Measurements from ENCODE around the gene KCNJ16. TPM values are rescaled to one million over a fixed set of nuclear protein-coding genes. Genes with fewer than 3 reads are reported as not detected.
A peak's percentile ranks its signal among the peaks of the same experiment; 100 is the strongest.

The KCNJ16 gene
- total RNA-seq, 4 donors from 2014 or later, result 0.44 TPM; not detected in 3

DNA sequence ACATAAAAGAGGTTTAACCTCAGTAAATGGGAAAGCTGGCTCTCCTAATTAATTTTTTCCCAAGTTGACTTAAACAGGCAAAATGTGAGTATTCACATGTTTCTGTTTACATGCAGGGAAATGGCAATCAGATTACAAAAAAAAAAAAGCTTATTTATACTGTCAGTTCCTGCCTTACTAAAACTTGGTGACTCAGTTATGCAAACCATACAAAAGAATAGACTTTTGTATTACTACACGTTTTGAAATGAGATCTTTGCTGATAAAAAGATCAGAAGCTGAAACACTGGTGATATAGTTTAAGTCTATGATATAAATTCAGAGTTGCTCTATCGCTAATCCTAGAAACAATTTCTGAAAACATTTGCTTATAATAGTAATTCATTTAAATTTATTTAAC is 85.0 kb downstream of the KCNJ16 start:
- intact Hi-C loops (cut with DNase I), result no loop called here
- 45 to 55% methylated on average over 2 of the region's 2 CpGs for WGBS, 2 donors
- Histone ChIP-seq H3K4me3 (no peak overlapping the region), H3K27ac (no peak overlapping the region), H3K36me3 (no peaks in the 10 kb centered on the region), H3K4me1 (peaks cover 0 to 16% (median 0%) of the 10 kb centered on the region in 3 donors), H3K27me3 (no peaks in the 10 kb centered on the region), H3K9me3 (no peaks in the 10 kb centered on the region)
- TF ChIP-seq, protein P1, sequence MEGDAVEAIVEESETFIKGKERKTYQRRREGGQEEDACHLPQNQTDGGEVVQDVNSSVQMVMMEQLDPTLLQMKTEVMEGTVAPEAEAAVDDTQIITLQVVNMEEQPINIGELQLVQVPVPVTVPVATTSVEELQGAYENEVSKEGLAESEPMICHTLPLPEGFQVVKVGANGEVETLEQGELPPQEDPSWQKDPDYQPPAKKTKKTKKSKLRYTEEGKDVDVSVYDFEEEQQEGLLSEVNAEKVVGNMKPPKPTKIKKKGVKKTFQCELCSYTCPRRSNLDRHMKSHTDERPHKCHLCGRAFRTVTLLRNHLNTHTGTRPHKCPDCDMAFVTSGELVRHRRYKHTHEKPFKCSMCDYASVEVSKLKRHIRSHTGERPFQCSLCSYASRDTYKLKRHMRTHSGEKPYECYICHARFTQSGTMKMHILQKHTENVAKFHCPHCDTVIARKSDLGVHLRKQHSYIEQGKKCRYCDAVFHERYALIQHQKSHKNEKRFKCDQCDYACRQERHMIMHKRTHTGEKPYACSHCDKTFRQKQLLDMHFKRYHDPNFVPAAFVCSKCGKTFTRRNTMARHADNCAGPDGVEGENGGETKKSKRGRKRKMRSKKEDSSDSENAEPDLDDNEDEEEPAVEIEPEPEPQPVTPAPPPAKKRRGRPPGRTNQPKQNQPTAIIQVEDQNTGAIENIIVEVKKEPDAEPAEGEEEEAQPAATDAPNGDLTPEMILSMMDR (IDR thresholded peaks at IDR 0.05), result no peak
- TF ChIP-seq POLR2A (IDR thresholded peaks at IDR 0.05), result no peak
- no peak for DNase-seq

DNA sequence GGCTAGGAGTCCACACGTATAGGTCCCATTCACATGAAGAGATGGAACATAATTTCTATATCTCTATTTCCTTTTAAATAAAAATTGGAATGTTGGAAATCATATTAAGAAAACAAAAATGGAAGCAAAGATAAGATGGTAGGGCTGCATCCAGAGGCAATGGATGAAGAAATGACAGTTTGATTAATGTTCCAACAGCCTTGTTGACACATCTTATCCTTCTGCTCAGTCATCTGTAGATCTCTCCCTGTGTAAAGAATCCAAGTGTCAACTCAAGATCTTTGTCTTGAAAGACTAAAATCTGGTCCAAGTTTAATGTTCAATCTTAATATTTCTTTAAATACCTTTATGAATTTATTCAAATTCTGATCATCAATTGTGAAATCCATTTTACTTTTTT is 86.5 kb downstream of the KCNJ16 start:
- H3K9me3 ChIP-seq, result no peaks in the 10 kb centered on the region
- intact Hi-C loops (cut with DNase I), result no loop called here
- no peaks in the 10 kb centered on the region for H3K27me3 ChIP-seq
- peaks cover 0 to 19% (median 0%) of the 10 kb centered on the region in 3 donors for H3K4me1 ChIP-seq
- H3K36me3 ChIP-seq, result no peaks in the 10 kb centered on the region
- TF ChIP-seq, protein P1 (IDR thresholded peaks at IDR 0.05), result no peak
- TF ChIP-seq POLR2A (IDR thresholded peaks at IDR 0.05), result no peak
- H3K4me3 ChIP-seq, result no peak overlapping the region
- 76 to 96% methylated on average over 1 of the region's 1 CpG for WGBS, 2 donors
- H3K27ac ChIP-seq, result no peak overlapping the region
- DNase-seq, result no peak

DNA sequence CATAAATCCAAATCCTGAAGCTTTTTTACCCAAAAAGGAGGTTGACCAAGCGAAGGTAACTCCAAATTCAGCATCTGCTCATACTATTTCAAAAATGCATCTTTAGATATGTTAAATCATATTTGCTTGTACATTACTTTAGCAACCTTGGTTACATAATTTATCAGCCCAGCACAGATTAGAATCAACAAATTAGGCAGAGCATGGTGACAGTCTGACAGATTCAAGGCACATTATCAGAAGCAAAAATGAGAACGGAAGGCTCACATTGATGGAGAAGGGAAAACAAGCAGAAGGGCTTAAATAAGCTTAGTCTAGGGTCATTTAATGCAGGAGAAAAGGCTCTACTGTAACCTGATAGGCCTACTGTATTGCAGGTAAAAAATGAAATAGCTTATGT is 90.4 kb downstream of the KCNJ16 start:
- intact Hi-C loops (cut with DNase I), result no loop called here

DNA sequence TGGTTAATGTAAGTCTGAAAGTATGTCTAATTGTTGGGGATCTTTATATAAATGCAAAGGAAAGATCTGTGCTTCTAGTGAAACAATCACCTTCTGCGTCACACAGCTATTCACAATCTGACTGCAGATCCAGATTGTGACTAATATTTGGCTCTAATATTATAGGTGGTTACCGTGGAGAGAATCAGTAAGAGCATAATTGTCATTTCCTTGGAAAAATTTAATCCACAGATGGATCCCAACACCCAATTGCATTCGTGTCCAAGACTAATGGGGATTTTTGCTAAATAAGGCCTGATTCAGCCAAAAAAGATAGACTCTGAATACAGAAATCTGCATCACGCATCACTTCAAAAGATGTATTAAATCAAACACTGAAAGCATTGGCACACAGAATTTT is 91.6 kb downstream of the KCNJ16 start:
- intact Hi-C loops (cut with DNase I), result no loop called here
- TF ChIP-seq POLR2A (IDR thresholded peaks at IDR 0.05), result no peak
- TF ChIP-seq, protein P1 (IDR thresholded peaks at IDR 0.05), result no peak
- WGBS, 2 donors, result 64 to 69% methylated on average over 4 of the region's 4 CpGs
- DNase-seq, result no peak
- H3K9me3 ChIP-seq, result no peaks in the 10 kb centered on the region
- peaks cover 0 to 13% (median 0%) of the 10 kb centered on the region in 4 donors for H3K27me3 ChIP-seq
- H3K4me1 ChIP-seq, result peaks cover 0 to 40% (median 0%) of the 10 kb centered on the region in 3 donors
- no peak overlapping the region for H3K4me3 ChIP-seq
- no peaks in the 10 kb centered on the region for H3K36me3 ChIP-seq
- no peak overlapping the region for H3K27ac ChIP-seq

More for the DNA sequence above, 90.4 kb downstream of the KCNJ16 start:
- Histone ChIP-seq H3K27me3 (peaks cover 0 to 9% (median 0%) of the 10 kb centered on the region in 4 donors), H3K36me3 (no peaks in the 10 kb centered on the region), H3K9me3 (no peaks in the 10 kb centered on the region), H3K4me1 (peaks cover 0 to 36% (median 0%) of the 10 kb centered on the region in 3 donors), H3K27ac (no peak overlapping the region), H3K4me3 (no peak overlapping the region)
- TF ChIP-seq, protein P1 (IDR thresholded peaks at IDR 0.05), result no peak
- no peak for TF ChIP-seq POLR2A (IDR thresholded peaks at IDR 0.05)
- WGBS, 2 donors, result 74 to 75% methylated on average over 2 of the region's 2 CpGs
- DNase-seq, result no peak

DNA sequence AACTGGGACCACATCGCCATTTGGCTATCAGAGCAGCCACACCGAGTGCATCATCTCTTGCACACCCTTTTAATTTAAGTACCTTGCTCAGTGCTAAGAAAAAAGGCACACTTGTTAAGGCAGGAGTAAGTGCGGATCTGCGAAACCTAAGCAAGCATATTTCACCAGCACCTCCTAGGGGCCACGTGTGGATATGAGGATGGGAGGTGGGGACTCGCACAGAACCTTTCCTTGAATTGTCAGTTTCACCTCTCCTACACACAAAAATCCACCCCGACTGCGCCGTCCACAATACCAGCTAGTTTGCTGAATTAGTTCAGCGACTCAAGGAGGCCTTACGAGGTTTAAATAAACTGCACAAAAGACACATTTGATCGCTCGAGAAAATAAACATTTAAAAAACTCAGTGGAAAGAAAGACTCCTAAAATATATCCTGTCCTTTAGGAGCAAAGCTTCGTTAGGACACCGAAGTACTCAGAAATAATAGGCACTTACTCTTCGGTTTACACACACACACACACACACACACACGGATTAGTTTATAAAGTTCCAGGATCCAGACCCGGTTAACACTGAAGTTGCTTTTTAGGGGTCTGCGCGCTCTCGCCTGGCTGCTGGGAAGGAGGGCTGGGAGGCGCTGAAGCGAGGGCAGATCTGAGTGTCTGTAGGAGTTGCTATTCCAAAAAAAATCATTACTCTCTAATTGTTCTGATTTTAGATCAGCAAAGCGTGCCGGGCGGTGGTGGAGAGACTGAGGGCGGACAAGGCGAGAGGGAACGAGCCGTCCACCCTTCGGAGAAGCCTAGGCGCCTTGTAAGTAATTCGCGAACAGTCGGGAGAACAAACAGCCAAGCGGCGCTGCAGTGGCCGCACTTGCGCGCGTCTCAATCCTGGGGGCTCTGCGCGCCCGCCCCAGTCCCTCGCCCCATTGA is 93.3 kb downstream of the KCNJ16 start:
- Histone ChIP-seq H3K9me3 (no peaks in the 10 kb centered on the region), H3K36me3 (no peaks in the 10 kb centered on the region), H3K4me1 (peaks cover 0 to 54% (median 3%) of the 10 kb centered on the region in 3 donors), H3K27ac (peak overlapping the region; percentile 90 to 94 (median 92)), H3K27me3 (peaks cover 0 to 13% (median 0%) of the 10 kb centered on the region in 4 donors), H3K4me3 (peak overlapping the region; percentile 71 to 86 (median 73))
- WGBS, 2 donors, result 2 to 3% methylated on average over 17 to 33 of the region's 45 CpGs
- intact Hi-C loops (cut with DNase I), result no loop called here
- no peak for DNase-seq
- TF ChIP-seq POLR2A (IDR thresholded peaks at IDR 0.05), result peak in 1 of 4 donors; percentile 13
- TF ChIP-seq, protein P1 (IDR thresholded peaks at IDR 0.05), result peak in 5 of 6 experiments; percentile 34 to 72 (median 60)

Data from esophagus squamous epithelium (tissue), 5 donors.